H9 (cell line): ENCODE measurements around the gene FAP. TPM values are rescaled to one million over a fixed set of nuclear protein-coding genes. Genes with fewer than 3 reads are reported as not detected.

ENCODE experiments used
- DNase-seq: peaks from one replicate; pipeline ENCODE4 v3.0.0-alpha.2; 2017
- H2AFZ ChIP-seq: one replicate; pipeline ENCODE4 v1.6.1; 2013; ENCODE audit warnings: mild to moderate bottlenecking, low read length, control low read depth, moderate library complexity
- H2AK5ac ChIP-seq: 2 replicates; pipeline ENCODE4 v1.6.1; 2013; ENCODE audit warnings: low read length, control low read depth, mixed read lengths; ENCODE audit not compliant: insufficient read length
- H2BK120ac ChIP-seq: one replicate; pipeline ENCODE4 v1.6.1; 2013; ENCODE audit warnings: low read depth, mild to moderate bottlenecking, low read length, control low read depth, inconsistent platforms; ENCODE audit not compliant: poor library complexity, severe bottlenecking
- H2BK12ac ChIP-seq: 2 replicates; pipeline ENCODE4 v1.6.1; 2013; ENCODE audit warnings: low read length, control low read depth, mixed read lengths, low read depth; ENCODE audit not compliant: insufficient read length
- H2BK15ac ChIP-seq: 2 replicates; pipeline ENCODE4 v1.6.1; 2013; ENCODE audit warnings: low read depth, low read length, control low read depth
- H2BK20ac ChIP-seq: one replicate; pipeline ENCODE4 v1.6.1; 2013; ENCODE audit warnings: low read depth, mild to moderate bottlenecking, low read length, control low read depth, inconsistent platforms; ENCODE audit not compliant: poor library complexity, severe bottlenecking
- H2BK5ac ChIP-seq: 2 replicates; pipeline ENCODE4 v1.6.1; 2013; ENCODE audit warnings: low read length, control low read depth, mixed read lengths; ENCODE audit not compliant: insufficient read length
- H3K14ac ChIP-seq: 2 replicates; pipeline ENCODE4 v1.6.1; 2013; ENCODE audit warnings: low read length, control low read depth; ENCODE audit not compliant: insufficient read depth
- H3K18ac ChIP-seq: 2 replicates; pipeline ENCODE4 v1.6.1; 2013; ENCODE audit warnings: low read depth, mild to moderate bottlenecking, mixed read lengths, low read length, control low read depth; ENCODE audit not compliant: insufficient read length
- H3K23ac ChIP-seq: 2 replicates; pipeline ENCODE4 v1.6.1; 2013; ENCODE audit warnings: low read length, control low read depth, mixed read lengths, low read depth; ENCODE audit not compliant: insufficient read length
- H3K23me2 ChIP-seq: 2 replicates; pipeline ENCODE4 v1.6.1; 2013; ENCODE audit warnings: low read depth, mild to moderate bottlenecking, mixed read lengths, low read length, control low read depth; ENCODE audit not compliant: insufficient read length, poor library complexity, severe bottlenecking
- H3K27ac ChIP-seq: 2 replicates; pipeline ENCODE4 v1.5.1; 2013; ENCODE audit warnings: low read length, control low read depth, mixed read lengths, low read depth; ENCODE audit not compliant: insufficient read length
- H3K27me3 ChIP-seq: 2 replicates; pipeline ENCODE4 v1.6.1; 2013; ENCODE audit warnings: low read length, control low read depth, inconsistent platforms; ENCODE audit not compliant: insufficient read depth
- H3K4ac ChIP-seq: 2 replicates; pipeline ENCODE4 v1.6.1; 2013; ENCODE audit warnings: low read depth, mild to moderate bottlenecking, control low read depth, inconsistent platforms, low read length, moderate library complexity
- H3K4me1 ChIP-seq: 2 replicates; pipeline ENCODE4 v1.6.1; 2013; ENCODE audit warnings: low read length, control low read depth, inconsistent platforms; ENCODE audit not compliant: insufficient read depth
- H3K4me2 ChIP-seq: 2 replicates; pipeline ENCODE4 v1.6.1; 2013; ENCODE audit warnings: low read length, control low read depth, mixed read lengths; ENCODE audit not compliant: insufficient read length, insufficient read depth
- H3K56ac ChIP-seq: 2 replicates; pipeline ENCODE4 v1.6.1; 2013; ENCODE audit warnings: low read depth, mild to moderate bottlenecking, mixed read lengths, low read length, control low read depth; ENCODE audit not compliant: insufficient read length
- H3K79me1 ChIP-seq: 2 replicates; pipeline ENCODE4 v1.6.1; 2013; ENCODE audit warnings: low read depth, mild to moderate bottlenecking, moderate library complexity, low read length, control low read depth, inconsistent platforms; ENCODE audit not compliant: insufficient read depth, poor library complexity, severe bottlenecking
- H3K79me2 ChIP-seq: 2 replicates; pipeline ENCODE4 v1.6.1; 2013; ENCODE audit warnings: low read length, control low read depth, inconsistent platforms; ENCODE audit not compliant: insufficient read depth
- H3K9ac ChIP-seq: 2 replicates; pipeline ENCODE4 v1.6.1; 2013; ENCODE audit warnings: low read length, control low read depth, mixed read lengths; ENCODE audit not compliant: insufficient read length; ENCODE audit errors: extremely low read depth
- H3K9me3 ChIP-seq: one replicate; pipeline ENCODE4 v1.6.1; 2013; ENCODE audit warnings: low read depth, low read length, inconsistent platforms; ENCODE audit not compliant: control insufficient read depth
- H3T11ph ChIP-seq: one replicate; pipeline ENCODE4 v1.6.1; 2013; ENCODE audit warnings: mild to moderate bottlenecking, low read length, control low read depth, inconsistent platforms
- H4K20me1 ChIP-seq: one replicate; pipeline ENCODE4 v1.6.1; 2013; ENCODE audit not compliant: control insufficient read depth, insufficient read length, insufficient read depth
- H4K5ac ChIP-seq: 2 replicates; pipeline ENCODE4 v1.6.1; 2013; ENCODE audit warnings: low read depth, mild to moderate bottlenecking, mixed read lengths, low read length, control low read depth; ENCODE audit not compliant: insufficient read length
- H4K8ac ChIP-seq: replicated peaks from 2 replicates; pipeline ENCODE4 v1.6.1; 2013; ENCODE audit warnings: low read length, control low read depth, mixed read lengths, low read depth; ENCODE audit not compliant: insufficient read length
- H4K91ac ChIP-seq: 2 replicates; pipeline ENCODE4 v1.6.1; 2013; ENCODE audit warnings: low read depth, mild to moderate bottlenecking, moderate library complexity, mixed read lengths, low read length, control low read depth; ENCODE audit not compliant: insufficient read length
- H3K27ac Mint-ChIP-seq, 3 experiments: 2 replicates in 2 of 3; 3 replicates in 1 of 3; pipeline ENCODE4 v1.8.0; 2020 to 2021; ENCODE audit warnings: mixed read lengths in 3 of 3, mild to moderate bottlenecking in 1 of 3, moderate library complexity in 1 of 3
- H3K27me3 Mint-ChIP-seq: 2 replicates; pipeline ENCODE4 v1.8.0; 2021; ENCODE audit warnings: low read depth, mild to moderate bottlenecking, moderate library complexity, mixed read lengths
- H3K36me3 Mint-ChIP-seq, 3 experiments: 2 replicates in 2 of 3; 3 replicates in 1 of 3; pipeline ENCODE4 v1.8.0; 2020 to 2021; ENCODE audit warnings: low read depth in 3 of 3, mixed read lengths in 3 of 3; ENCODE audit not compliant: insufficient read depth in 1 of 3
- H3K4me1 Mint-ChIP-seq, 2 experiments: 2 replicates each; pipeline ENCODE4 v1.8.0; 2020; ENCODE audit warnings: mixed read lengths in 2 of 2
- H3K4me3 Mint-ChIP-seq, 2 experiments: 2 replicates in 1 of 2; 3 replicates in 1 of 2; pipeline ENCODE4 v1.8.0; 2020 to 2021; ENCODE audit warnings: mild to moderate bottlenecking in 2 of 2, mixed read lengths in 2 of 2, moderate library complexity in 1 of 2
- H3K9me3 Mint-ChIP-seq, 2 experiments: 2 replicates in 1 of 2; 3 replicates in 1 of 2; pipeline ENCODE4 v1.8.0; 2020; ENCODE audit warnings: mild to moderate bottlenecking in 2 of 2, mixed read lengths in 2 of 2, moderate library complexity in 1 of 2
- WGBS: extraction: QIAGEN DNeasy Blood & Tissue Kit; methylation state at CpG from one replicate; pipeline ENCODE4 v1.1.7; 2013; ENCODE audit warnings: missing lambda C conversion rate, low lambda C conversion rate, mixed read lengths; ENCODE audit not compliant: insufficient read length; ENCODE audit errors: extremely low coverage; 5-methylcytosine and 5-hydroxymethylcytosine counted together
- total RNA-seq: library from RNA; stranded (reverse); gene quantifications from 2 replicates; pipeline ENCODE4 v1.2.1, GENCODE V29; 2021
- TF ChIP-seq, protein P1 (sequence below): fragments of 200-600 bp; sonication (generic); conservative IDR thresholded peaks from 3 replicates; pipeline ENCODE4 v1.8.0; 2021; ENCODE audit warnings: antibody characterized with exemption, mild to moderate bottlenecking

The FAP gene
- total RNA-seq, 1 experiment from 2014 or later, result not detected

DNA sequence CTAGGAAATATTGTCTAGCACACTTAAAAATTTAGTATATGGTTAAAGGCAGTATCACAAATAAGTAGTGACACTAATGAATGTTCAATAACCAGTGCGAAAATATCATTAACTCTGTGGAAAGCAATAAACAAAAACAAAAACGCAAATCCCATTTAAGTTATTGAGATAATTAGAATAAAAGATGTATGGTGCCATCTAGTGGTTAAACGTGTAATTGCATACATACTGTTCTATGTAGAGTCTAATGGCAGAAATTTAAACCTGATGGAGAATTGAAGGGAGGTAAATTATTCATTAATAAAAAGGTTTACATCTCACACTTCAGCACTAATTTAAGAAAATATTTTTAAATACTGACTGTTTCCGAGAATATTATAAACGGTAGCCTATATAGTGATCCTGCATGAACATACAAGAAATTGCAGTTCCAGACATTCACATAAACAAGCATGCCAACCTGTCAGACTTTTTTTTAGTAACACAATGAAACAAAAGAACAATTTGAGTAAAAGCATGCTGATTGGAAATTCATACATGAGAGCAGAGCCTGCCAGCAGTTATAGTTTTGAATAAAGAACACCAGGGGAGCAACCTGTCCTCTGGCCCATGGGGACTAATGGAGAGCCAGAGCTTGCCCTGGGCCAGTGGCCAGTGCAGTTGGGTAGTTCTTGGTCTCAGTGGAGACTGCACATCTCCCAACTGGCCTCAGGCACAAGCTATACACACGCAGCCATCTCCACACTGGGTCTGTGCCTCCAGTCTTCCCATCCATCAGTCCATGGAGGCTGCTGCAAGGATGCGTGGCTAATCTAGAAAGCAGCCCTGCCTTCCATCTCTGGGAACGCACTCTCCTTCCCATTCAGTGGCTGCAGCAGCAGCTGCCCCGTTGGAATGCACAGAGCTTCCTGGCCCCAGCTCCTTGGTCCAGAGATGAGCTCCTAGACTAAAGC lies 119.2 kb downstream of the FAP start:
- no peaks in the 10 kb centered on the region for H4K20me1 ChIP-seq
- DNase-seq, result no peak
- no peak overlapping the region for H2BK12ac ChIP-seq
- H3K79me1 ChIP-seq, result no peaks in the 10 kb centered on the region
- no peak overlapping the region for H4K91ac ChIP-seq
- no peak overlapping the region for H3K18ac ChIP-seq
- Mint-ChIP-seq H3K27me3 (no peaks in the 10 kb centered on the region), H3K27ac (no peak overlapping the region), H3K4me3 (no peak overlapping the region), H3K4me1 (no peaks in the 10 kb centered on the region), H3K36me3 (no peaks in the 10 kb centered on the region), H3K9me3 (no peaks in the 10 kb centered on the region)
- H3K9me3 ChIP-seq, result no peaks in the 10 kb centered on the region
- no peaks in the 10 kb centered on the region for H3K27me3 ChIP-seq
- no peak overlapping the region for H3T11ph ChIP-seq
- no CpG with 5 or more reads among the region's 9 CpGs for WGBS
- H2BK20ac ChIP-seq, result no peak overlapping the region
- H4K8ac ChIP-seq, result no peak overlapping the region
- H3K4ac ChIP-seq, result no peak overlapping the region
- no peak overlapping the region for H3K14ac ChIP-seq
- H3K79me2 ChIP-seq, result no peaks in the 10 kb centered on the region
- no peak overlapping the region for H3K56ac ChIP-seq
- H2BK15ac ChIP-seq, result no peak overlapping the region
- H2BK5ac ChIP-seq, result no peak overlapping the region
- no peaks in the 10 kb centered on the region for H3K23me2 ChIP-seq
- H2BK120ac ChIP-seq, result no peak overlapping the region
- H3K9ac ChIP-seq, result no peak overlapping the region
- H3K4me2 ChIP-seq, result no peak overlapping the region
- H2AK5ac ChIP-seq, result no peak overlapping the region
- no peak overlapping the region for H2AFZ ChIP-seq
- H4K5ac ChIP-seq, result no peak overlapping the region
- TF ChIP-seq, protein P1, sequence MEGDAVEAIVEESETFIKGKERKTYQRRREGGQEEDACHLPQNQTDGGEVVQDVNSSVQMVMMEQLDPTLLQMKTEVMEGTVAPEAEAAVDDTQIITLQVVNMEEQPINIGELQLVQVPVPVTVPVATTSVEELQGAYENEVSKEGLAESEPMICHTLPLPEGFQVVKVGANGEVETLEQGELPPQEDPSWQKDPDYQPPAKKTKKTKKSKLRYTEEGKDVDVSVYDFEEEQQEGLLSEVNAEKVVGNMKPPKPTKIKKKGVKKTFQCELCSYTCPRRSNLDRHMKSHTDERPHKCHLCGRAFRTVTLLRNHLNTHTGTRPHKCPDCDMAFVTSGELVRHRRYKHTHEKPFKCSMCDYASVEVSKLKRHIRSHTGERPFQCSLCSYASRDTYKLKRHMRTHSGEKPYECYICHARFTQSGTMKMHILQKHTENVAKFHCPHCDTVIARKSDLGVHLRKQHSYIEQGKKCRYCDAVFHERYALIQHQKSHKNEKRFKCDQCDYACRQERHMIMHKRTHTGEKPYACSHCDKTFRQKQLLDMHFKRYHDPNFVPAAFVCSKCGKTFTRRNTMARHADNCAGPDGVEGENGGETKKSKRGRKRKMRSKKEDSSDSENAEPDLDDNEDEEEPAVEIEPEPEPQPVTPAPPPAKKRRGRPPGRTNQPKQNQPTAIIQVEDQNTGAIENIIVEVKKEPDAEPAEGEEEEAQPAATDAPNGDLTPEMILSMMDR, result peak; percentile 86
- H3K4me1 ChIP-seq, result no peaks in the 10 kb centered on the region
- no peak overlapping the region for H3K23ac ChIP-seq
- no peak overlapping the region for H3K27ac ChIP-seq

Other genes starting within 250 kb of the FAP start
- 2.2 and 2.8 TPM in 2 replicates for gene DPP4, start 169.2 kb downstream of the FAP start, total RNA-seq
- gene GCG, start 91.2 kb downstream of the FAP start, total RNA-seq, result not detected in 2 replicates
- 0.81 and 1.1 TPM in 2 replicates for gene IFIH1, start 75.2 kb upstream of the FAP start, total RNA-seq
- 31.0 and 32.9 TPM in 2 replicates for gene GCA, start 100.7 kb upstream of the FAP start, total RNA-seq